Kidney (tissue), 14 donors: ENCODE results near the gene EIF2S3. TPM values are rescaled to one million over a fixed set of nuclear protein-coding genes. Genes with fewer than 3 reads are reported as not detected.
"Not testable (repeated sequence)": the region's sequence is repeated elsewhere in the genome, so short reads cannot be mapped to it uniquely, and the experiment has no call there.

Source experiments
- DNase-seq, 5 donors: peaks; one replicate each; pipeline ENCODE4 v3.0.0-alpha.2; 2013 to 2020
- FAIRE-seq: peaks from 2 replicates; lab custom pipeline; 2012; peaks lifted over from hg19 to GRCh38; lab: Jason Lieb, UNC
- H3K27ac ChIP-seq, 2 donors: one replicate each; pipeline ENCODE4 v1.7.0; 2013; ENCODE audit warnings: low read depth in 2 of 2, low read length in 2 of 2, inconsistent platforms in 1 of 2
- H3K27me3 ChIP-seq: one replicate; pipeline ENCODE4 v1.7.1; 2013; ENCODE audit warnings: low read length, inconsistent platforms; ENCODE audit not compliant: control insufficient read depth, insufficient read depth
- H3K36me3 ChIP-seq, 3 donors: one replicate each; pipeline versions ENCODE4 v1.7.0 to v1.7.1; 2013; ENCODE audit warnings: low read length in 3 of 3, control low read depth in 1 of 3, inconsistent platforms in 1 of 3; ENCODE audit not compliant: insufficient read depth in 3 of 3, control insufficient read depth in 2 of 3
- H3K4me1 ChIP-seq, 3 donors: one replicate each; pipeline versions ENCODE4 v1.7.0 to v1.7.1; 2013; ENCODE audit warnings: low read length in 3 of 3, inconsistent platforms in 1 of 3, low read depth in 1 of 3; ENCODE audit not compliant: control insufficient read depth in 2 of 3, insufficient read depth in 2 of 3
- H3K4me3 ChIP-seq, 3 donors: one replicate each; pipeline versions ENCODE4 v1.7.0 to v1.8.1; 2013; ENCODE audit warnings: low read length in 3 of 3, control low read depth in 1 of 3, inconsistent platforms in 1 of 3
- H3K9ac ChIP-seq, 3 donors: one replicate each; pipeline versions ENCODE4 v1.7.0 to v1.7.1; 2013; ENCODE audit warnings: low read length in 3 of 3, control low read depth in 1 of 3, inconsistent platforms in 1 of 3
- H3K9me3 ChIP-seq, 3 donors: one replicate each; pipeline versions ENCODE4 v1.7.0 to v1.7.1; 2013; ENCODE audit warnings: low read length in 3 of 3, control low read depth in 1 of 3, inconsistent platforms in 1 of 3; ENCODE audit not compliant: control insufficient read depth in 2 of 3, insufficient read depth in 1 of 3
- CTCF ChIP-seq: IDR thresholded peaks from 3 replicates; pipeline ENCODE4 v1.5.1; 2012; ENCODE audit warnings: mild to moderate bottlenecking, moderate library complexity, borderline replicate concordance; ENCODE audit not compliant: insufficient read depth; ENCODE audit errors: extremely low read depth
- intact Hi-C: fragments of 100-400 bp; cut with DNase I; formaldehyde crosslinking; loops from one replicate; pipeline ENCODE4 v1.11.1; 2022
- polyA plus RNA-seq: library from polyadenylated mRNA; stranded (reverse); fragments of 350-450 nt; fragmentation: Illumina TruSeq; extraction: RNeasy Lipid Tissue Mini Kit (QIAGEN cat#74804); gene quantifications from one replicate; pipeline ENCODE4 v1.2.3, GENCODE V29; 2014; ENCODE audit warnings: low read depth, low replicate concordance; ENCODE audit not compliant: insufficient read depth
- total RNA-seq: library from RNA; stranded (reverse); fragmentation: NEBNext Ultra II Directional; extraction: Animal tissue kit (Norgen Biotek cat#: 25700); gene quantifications from one replicate; pipeline ENCODE4 v1.2.1, GENCODE V29; 2021
- donor health status: control.
- donor health status: control.
- donor health status: control.
- donor health status: control.
- donor health status: control.
- donor health status: DM: yes; HTN: yes; CAD: no.
- donor health status: Normal renal cell carcinoma (clear cell type).

The EIF2S3 gene
- total and polyA plus RNA-seq, 2 donors from 2014 or later, result 54.3 to 173 TPM

GRCh38 chrX:24030597-24030996, 24.2 kb upstream of the EIF2S3 start:
- no peaks in the 10 kb centered on the region for H3K4me1 ChIP-seq
- no peaks in the 10 kb centered on the region for H3K9me3 ChIP-seq
- FAIRE-seq, result no peak
- H3K9ac ChIP-seq, result no peak overlapping the region
- no peak for DNase-seq
- peaks cover 5% of the 10 kb centered on the region for H3K27me3 ChIP-seq
- H3K36me3 ChIP-seq, result no peaks in the 10 kb centered on the region
- H3K27ac ChIP-seq, result no peak overlapping the region
- intact Hi-C loops, result no loop called here
- H3K4me3 ChIP-seq, result no peak overlapping the region
- no peak for TF ChIP-seq CTCF

GRCh38 chrX:24034485-24034884, 20.3 kb upstream of the EIF2S3 start:
- TF ChIP-seq CTCF, result no peak
- intact Hi-C loops, result no loop called here
- H3K27me3 ChIP-seq, result peaks cover 2% of the 10 kb centered on the region
- no peaks in the 10 kb centered on the region for H3K36me3 ChIP-seq
- no peak overlapping the region for H3K9ac ChIP-seq
- no peaks in the 10 kb centered on the region for H3K9me3 ChIP-seq
- DNase-seq (no peak), FAIRE-seq (no peak)
- H3K4me1 ChIP-seq, result no peaks in the 10 kb centered on the region
- no peak overlapping the region for H3K27ac ChIP-seq
- H3K4me3 ChIP-seq, result no peak overlapping the region

GRCh38 chrX:24037729-24038128, 17.0 kb upstream of the EIF2S3 start:
- Histone ChIP-seq H3K27me3 (no peaks in the 10 kb centered on the region), H3K27ac (no peak overlapping the region), H3K4me3 (no peak overlapping the region), H3K9me3 (no peaks in the 10 kb centered on the region), H3K4me1 (no peaks in the 10 kb centered on the region), H3K36me3 (no peaks in the 10 kb centered on the region), H3K9ac (no peak overlapping the region)
- no peak for DNase-seq
- TF ChIP-seq CTCF, result no peak
- intact Hi-C loops, result no loop called here
- no peak for FAIRE-seq

GRCh38 chrX:24046060-24046459, 8.7 kb upstream of the EIF2S3 start:
- H3K27me3 ChIP-seq, H3K4me3 ChIP-seq, H3K36me3 ChIP-seq, H3K4me1 ChIP-seq, intact Hi-C loops, H3K27ac ChIP-seq, H3K9ac ChIP-seq, DNase-seq, H3K9me3 ChIP-seq: not testable (repeated sequence)
- peak; percentile 96 for FAIRE-seq

- DNase-seq, H3K27me3 ChIP-seq, H3K9ac ChIP-seq, H3K9me3 ChIP-seq, H3K27ac ChIP-seq, FAIRE-seq, H3K4me1 ChIP-seq, H3K4me3 ChIP-seq, intact Hi-C loops, H3K36me3 ChIP-seq: not testable (repeated sequence)
Measured at GRCh38 chrX:24049643-24050042, 5.1 kb upstream of the EIF2S3 start.

- H3K9ac ChIP-seq, FAIRE-seq, H3K36me3 ChIP-seq, H3K27me3 ChIP-seq, H3K4me3 ChIP-seq, DNase-seq, H3K4me1 ChIP-seq, intact Hi-C loops, H3K27ac ChIP-seq, H3K9me3 ChIP-seq: not testable (repeated sequence)
Measured at GRCh38 chrX:24050522-24051318, 4.0 kb upstream of the EIF2S3 start.
